Measurements from ENCODE around the gene MAGEB18.

MAGEB18 gene

GRCh38 chrX:26138274-26138673 lies at the start of gene MAGEB18:
TSS of gene MAGEB18 (plus strand) at chrX:26138343. CDS start at chrX:26138986, 643 bp downstream.
- DNase-seq (ENCODE audit: low read depth), result no peak
- no peak within 1 kb of the TSS for H3K4me3 ChIP-seq (ENCODE audit: low read depth, low read length)
- no peak for TF ChIP-seq CTCF (IDR thresholded peaks at IDR 0.05; ENCODE audit: control insufficient read depth, extremely low read depth, insufficient read depth)

GRCh38 chrX:26100421-26100920 lies 37.7 kb upstream of the MAGEB18 start:
- no peak for DNase-seq (ENCODE audit: low read depth)
- H3K4me3 ChIP-seq (ENCODE audit: low read depth, low read length), result no peak overlapping the region
- TF ChIP-seq CTCF (IDR thresholded peaks at IDR 0.05; ENCODE audit: control insufficient read depth, extremely low read depth, insufficient read depth), result no peak

- no peak overlapping the region for H3K4me3 ChIP-seq (ENCODE audit: low read depth, low read length)
- no peak for DNase-seq (ENCODE audit: low read depth)
- TF ChIP-seq CTCF (IDR thresholded peaks at IDR 0.05; ENCODE audit: control insufficient read depth, extremely low read depth, insufficient read depth), result no peak
These were observed 29.0 kb upstream of the MAGEB18 start for GRCh38 chrX:26109142-26109541.

- DNase-seq (ENCODE audit: low read depth), result no peak
- TF ChIP-seq CTCF (IDR thresholded peaks at IDR 0.05; ENCODE audit: control insufficient read depth, extremely low read depth, insufficient read depth), result no peak
- H3K4me3 ChIP-seq (ENCODE audit: low read depth, low read length), result no peak overlapping the region
These were observed 7.9 kb downstream of the MAGEB18 start for GRCh38 chrX:26146024-26146423.

- DNase-seq (ENCODE audit: low read depth), result no peak
- TF ChIP-seq CTCF (IDR thresholded peaks at IDR 0.05; ENCODE audit: control insufficient read depth, extremely low read depth, insufficient read depth), result no peak
- no peak within 1 kb of the TSS for H3K4me3 ChIP-seq (ENCODE audit: low read depth, low read length)
These were observed 22.2 kb downstream of the MAGEB18 start, which contains the start of gene MAGEB6B for GRCh38 chrX:26160301-26160700. TSS of gene MAGEB6B (plus strand) at chrX:26160601. CDS start at chrX:26160601, 0 bp downstream.
